GM18870 (cell line): Measurements from ENCODE around the gene PARP2.
"Not testable (repeated sequence)": the region's sequence is repeated elsewhere in the genome, so short reads cannot be mapped to it uniquely, and the experiment has no call there.

Source experiments
- ATAC-seq: cut with Tn5 transposase; IDR thresholded peaks from one replicate; pipeline ENCODE4 v1.9.1; 2021; ENCODE audit warnings: moderate library complexity; ENCODE audit not compliant: unreplicated experiment

The PARP2 gene

GRCh38 chr14:20345366-20345765 is 1.9 kb downstream of the PARP2 start:
- ATAC-seq: no peak

GRCh38 chr14:20346713-20347112 is 3.3 kb downstream of the PARP2 start:
- ATAC-seq: no peak

GRCh38 chr14:20347747-20348146 is 4.3 kb downstream of the PARP2 start:
- no peak for ATAC-seq

- ATAC-seq: no peak
Observed at GRCh38 chr14:20350282-20350681, 6.8 kb downstream of the PARP2 start.

- ATAC-seq: no peak
Observed at GRCh38 chr14:20350860-20351259, 7.4 kb downstream of the PARP2 start.

GRCh38 chr14:20356422-20356821 is 13.0 kb downstream of the PARP2 start:
- ATAC-seq: no peak

GRCh38 chr14:20358474-20358873 is 15.0 kb downstream of the PARP2 start:
- not testable (repeated sequence) for ATAC-seq

GRCh38 chr14:20365928-20366327 is 22.5 kb downstream of the PARP2 start:
- ATAC-seq: no peak

- no peak for ATAC-seq
Observed at GRCh38 chr14:20372796-20373195, 29.4 kb downstream of the PARP2 start.

GRCh38 chr14:20375471-20375870 is 32.0 kb downstream of the PARP2 start:
- ATAC-seq: no peak

- ATAC-seq: no peak
Observed at GRCh38 chr14:20376071-20376588, 32.7 kb downstream of the PARP2 start.

- no peak for ATAC-seq
Observed at GRCh38 chr14:20377171-20377570, 33.7 kb downstream of the PARP2 start.

- no peak for ATAC-seq
Observed at GRCh38 chr14:20379743-20380142, 36.3 kb downstream of the PARP2 start.

- ATAC-seq: no peak
Observed at GRCh38 chr14:20380681-20381080, 37.2 kb downstream of the PARP2 start.

- ATAC-seq: no peak
Observed at GRCh38 chr14:20381341-20381740, 37.9 kb downstream of the PARP2 start.

GRCh38 chr14:20382526-20382925 is 39.1 kb downstream of the PARP2 start:
- no peak for ATAC-seq

- ATAC-seq: no peak
Observed at GRCh38 chr14:20383032-20383431, 39.6 kb downstream of the PARP2 start.

GRCh38 chr14:20383636-20384035 is 40.2 kb downstream of the PARP2 start:
- ATAC-seq: no peak

GRCh38 chr14:20384321-20384720 is 40.9 kb downstream of the PARP2 start:
- ATAC-seq: no peak

GRCh38 chr14:20384886-20385285 is 41.5 kb downstream of the PARP2 start:
- ATAC-seq: no peak

- ATAC-seq: no peak
Observed at GRCh38 chr14:20386276-20386855, 42.9 kb downstream of the PARP2 start.

- ATAC-seq: no peak
Observed at GRCh38 chr14:20387576-20387975, 44.1 kb downstream of the PARP2 start.

- ATAC-seq: no peak
Observed at GRCh38 chr14:20388159-20388558, 44.7 kb downstream of the PARP2 start.
